RKO (cell line): ENCODE results near the gene HK1.

ENCODE experiments used
- DNase-seq: peaks from one replicate; pipeline ENCODE4 v3.0.0-alpha.2; 2016; ENCODE audit warnings: low spot score

Gene HK1

DNA sequence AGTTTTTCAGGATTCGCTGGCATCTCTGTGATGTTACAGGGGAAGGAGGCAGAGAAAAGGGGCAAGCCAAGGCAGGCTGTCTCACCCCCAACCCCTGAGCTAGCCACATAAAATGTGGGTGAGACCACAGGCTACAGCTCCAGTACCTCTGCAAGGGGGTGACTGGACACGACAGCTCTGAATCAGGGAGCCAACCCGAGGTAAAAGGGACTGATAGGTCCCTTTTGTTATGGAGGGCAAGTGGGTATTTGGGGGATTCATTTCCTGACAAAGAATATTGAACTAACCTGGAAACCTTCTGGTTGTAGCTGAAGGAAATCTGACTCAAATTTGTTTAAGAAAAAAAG lies 71.2 kb downstream of the HK1 start:
- DNase-seq, result no peak

DNA sequence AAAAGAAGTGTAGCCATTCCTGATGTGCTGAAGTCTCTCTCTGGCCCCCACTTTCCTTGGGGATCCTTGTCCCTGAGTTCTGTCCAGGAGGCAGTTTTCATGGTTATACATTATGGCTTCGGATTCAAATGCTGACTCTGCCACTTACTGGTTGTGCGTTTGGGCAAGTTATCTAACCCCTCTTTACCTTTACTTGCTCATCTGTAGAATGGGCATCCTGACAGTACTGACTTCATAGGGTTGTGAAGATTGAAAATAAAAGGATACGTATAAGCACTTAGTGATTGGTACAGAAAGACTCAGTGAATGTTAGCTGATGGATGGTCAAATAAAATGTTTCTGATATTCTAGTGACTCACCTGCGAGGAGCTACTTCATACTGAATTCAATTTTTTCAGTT lies 73.3 kb downstream of the HK1 start:
- no peak for DNase-seq

DNA sequence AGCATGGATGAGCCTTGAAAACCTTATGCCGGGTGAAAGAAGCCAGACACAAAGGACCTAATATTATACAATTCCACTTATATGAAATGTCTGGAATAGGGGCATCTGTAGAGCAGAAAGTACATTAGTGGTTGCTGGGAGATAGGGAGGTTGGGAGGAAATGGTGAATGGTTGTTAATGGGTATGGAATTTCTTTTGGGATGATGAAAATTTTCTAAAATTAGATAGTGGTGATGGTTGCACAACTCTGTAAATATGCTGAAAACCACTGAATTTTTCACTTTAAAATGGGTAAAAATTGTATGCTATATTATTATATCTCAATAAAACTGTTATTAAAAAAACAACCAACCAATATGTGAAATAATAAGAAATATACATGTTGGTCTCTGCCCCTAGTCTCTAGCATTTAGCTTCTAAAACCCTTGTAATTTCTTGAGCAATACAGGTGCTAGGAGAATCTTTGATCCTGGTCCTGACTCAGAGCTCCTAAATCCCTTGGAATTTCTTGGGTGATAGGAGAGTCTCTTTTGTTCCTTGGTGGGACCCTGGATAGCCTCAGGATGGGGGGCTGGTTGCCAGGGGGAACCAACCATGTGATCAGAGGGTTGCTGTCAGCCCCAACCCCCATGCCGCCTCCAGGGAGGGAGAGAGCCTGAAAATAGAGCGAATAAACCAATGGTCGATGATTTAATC lies 74.4 kb downstream of the HK1 start:
- no peak for DNase-seq

DNA sequence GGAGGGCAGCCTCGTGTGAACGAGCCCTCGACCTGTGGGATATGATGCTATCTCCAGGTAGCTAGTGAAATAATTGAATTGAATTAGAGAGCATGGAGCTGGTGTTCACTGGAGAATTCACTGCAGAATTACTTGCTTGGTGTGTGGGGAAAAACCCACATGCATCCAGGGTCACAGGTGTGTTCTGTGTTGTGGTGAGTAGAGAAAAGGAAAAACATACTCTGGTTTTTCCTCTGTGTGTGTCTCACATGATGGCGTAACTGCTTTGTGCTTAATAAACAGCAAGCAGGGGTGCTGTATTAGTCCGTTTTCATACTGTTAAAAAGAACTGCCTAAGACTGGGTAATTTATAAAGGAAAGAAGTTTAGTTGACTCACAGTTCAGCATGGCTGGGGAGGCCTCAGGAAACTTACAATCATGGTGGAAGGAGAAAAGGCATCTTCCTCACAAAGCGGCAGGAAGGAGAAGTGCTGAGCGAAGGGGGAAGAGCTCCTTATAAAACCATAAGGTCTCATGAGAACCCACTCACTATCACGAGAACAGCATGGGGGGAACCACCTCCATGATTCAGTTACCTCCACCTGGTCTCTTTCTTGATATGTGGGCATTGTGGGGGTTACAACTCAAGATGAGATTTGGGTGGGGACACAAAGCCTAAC lies 75.8 kb downstream of the HK1 start:
- no peak for DNase-seq

DNA sequence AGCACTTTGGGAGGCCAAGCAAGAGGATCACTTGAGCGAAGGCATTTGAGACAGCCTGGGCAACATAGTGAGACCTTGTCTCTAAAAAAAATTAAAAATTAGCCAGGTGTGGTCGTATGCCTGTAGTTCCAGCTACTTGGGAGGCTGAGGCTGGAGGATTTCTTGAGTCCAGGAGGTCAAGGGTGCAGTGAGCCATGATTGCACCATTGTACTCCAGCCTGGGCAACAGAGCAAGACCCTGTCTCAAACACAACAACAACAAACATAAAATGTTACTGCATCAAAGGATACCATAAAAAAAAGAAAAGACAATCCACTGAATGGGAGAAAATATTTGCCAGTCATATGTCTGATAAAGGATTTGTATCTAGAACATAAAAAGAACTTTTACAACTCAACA lies 77.9 kb downstream of the HK1 start:
- DNase-seq, result no peak

DNA sequence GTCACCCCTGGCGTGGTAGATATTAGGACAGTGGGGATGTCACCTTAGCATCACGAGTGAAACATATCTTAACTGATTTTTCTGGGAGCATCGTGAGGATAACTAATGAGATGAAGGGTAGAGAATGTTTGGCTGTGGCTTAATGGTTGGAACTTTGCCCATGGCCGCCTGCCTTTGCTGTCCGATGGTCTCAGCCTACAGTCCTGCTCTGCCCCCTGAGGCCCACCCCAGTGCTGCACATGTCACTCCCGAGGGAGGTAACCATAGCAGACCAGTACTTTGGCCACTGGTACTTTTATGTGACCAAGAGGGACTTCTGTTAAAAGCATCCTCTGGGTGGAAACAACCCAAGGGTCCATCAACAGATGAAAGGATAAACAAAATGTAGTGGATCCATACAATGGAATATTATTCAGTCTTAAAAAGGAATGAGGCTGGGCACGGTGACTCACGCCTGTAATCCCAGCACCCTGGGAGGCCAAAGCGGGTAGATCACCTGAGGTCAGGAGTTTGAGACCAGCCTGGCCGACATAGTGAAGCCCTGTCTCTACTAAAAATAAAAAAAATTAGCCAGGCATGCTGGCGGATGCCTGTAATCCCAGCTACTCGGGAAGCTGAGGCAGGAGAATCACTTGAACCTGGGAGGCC lies 80.0 kb downstream of the HK1 start:
- no peak for DNase-seq

DNA sequence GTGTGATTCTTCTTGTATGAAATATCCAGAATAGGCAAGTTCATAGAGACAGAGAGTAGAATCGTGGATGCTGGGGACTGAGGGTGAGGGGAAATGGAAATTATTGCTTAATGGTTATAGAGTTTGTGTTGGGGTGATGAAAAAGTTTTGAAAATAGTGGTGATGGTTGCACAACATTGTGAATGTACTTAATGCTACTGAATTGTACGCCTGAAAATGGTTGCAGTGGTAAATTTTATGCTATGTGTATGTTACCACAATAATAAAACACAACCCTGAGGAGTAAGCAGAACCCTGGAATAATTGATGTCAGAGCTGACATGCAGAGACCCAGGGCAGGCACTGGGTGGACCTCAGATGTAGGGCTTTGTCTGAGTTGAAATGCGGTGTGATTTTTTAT lies 80.9 kb downstream of the HK1 start:
- no peak for DNase-seq

DNA sequence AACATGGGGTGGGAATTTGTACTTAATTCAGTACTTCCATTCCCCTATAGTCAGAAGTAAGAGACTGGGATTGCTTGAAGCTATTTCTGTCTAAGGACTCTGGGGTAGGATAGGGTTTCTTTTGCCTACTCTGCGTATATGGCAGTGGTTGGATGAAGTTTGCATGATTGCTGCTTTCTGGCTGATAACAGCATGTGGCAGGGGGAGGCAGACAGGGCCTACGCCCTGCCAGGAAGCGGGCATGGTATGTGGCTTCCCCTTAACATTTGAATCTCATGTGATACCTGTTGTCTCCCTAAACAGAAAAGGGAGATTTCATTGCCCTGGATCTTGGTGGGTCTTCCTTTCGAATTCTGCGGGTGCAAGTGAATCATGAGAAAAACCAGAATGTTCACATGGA lies 81.3 kb downstream of the HK1 start:
- no peak for DNase-seq

DNA sequence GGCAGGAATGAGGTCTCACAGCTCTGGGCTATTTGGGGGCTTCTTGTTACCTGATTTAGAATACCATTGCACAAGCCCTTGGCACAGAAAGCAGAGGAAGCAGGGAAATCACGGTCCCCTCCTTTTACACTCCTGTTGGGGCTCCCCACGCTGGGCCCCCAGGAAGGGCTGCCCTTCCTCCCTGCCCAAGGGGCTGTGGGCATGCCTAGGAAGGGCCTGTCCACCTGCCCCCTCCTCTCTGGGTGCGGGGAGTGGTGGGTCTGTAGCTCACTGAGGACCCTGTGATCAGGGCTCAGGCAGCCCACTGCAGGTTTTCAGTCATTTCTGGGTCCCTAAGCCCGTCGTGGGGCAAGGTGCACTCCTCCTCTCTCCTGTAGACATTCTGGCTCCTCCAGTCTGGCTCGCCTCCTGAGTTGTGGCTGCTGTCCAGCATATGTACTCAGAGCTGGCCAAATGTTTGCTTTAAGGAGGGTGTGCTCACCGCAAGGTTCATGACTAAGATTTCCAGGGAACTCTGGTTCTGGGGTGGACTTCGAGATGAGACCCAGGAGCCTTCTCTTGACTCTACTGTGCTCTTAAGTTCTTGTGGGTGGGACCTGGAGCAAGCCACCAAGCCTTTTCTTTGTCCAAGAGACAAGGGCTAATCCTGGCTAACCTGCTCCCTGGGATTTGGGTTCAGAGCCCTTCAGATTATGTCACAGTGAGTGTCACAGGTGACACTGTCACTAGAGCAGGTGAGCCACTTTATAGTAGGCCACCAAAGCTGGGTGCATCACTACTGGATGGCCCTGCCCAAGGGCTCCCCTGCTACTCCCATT lies 82.4 kb downstream of the HK1 start:
- no peak for DNase-seq

DNA sequence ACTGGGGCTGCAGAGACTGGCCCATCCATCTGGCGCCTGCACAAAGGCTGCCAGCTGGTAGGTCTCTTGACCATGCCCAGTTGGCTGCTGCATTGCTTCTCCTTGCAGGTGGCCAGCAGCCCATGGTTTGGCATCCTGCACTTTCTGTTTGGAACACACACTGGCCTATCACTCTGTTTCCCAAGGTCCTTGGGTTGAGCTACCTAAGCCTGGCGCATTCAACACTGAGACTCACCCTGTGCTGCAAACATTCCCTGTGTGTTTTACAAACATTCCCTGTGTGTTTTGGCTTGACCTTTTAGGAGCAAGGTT lies 83.0 kb downstream of the HK1 start:
- no peak for DNase-seq

DNA sequence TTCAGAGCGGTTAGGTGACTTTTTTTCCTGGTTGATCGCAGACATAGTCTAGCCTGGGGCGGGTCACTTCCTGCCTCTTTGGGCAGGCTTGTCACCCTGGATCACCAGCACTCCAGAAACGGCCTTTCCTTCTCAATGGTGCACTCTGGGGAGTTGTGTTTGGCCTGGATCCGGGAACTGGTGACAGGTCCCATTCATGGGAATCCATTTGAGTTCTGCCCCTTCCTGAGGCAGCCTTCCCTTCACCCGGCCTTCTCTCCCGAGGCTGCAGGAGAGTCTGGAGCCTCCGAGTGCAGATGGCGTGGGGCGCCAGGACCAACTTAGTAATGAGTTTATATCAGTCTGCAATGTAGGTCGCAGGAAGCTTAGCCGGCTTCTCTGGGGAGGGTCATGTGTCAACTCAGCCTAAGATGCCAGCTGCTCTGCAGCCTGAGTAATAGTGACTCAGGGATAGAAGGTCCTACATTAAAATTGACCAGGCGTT lies 84.2 kb downstream of the HK1 start:
- peak; percentile 40 for DNase-seq

DNA sequence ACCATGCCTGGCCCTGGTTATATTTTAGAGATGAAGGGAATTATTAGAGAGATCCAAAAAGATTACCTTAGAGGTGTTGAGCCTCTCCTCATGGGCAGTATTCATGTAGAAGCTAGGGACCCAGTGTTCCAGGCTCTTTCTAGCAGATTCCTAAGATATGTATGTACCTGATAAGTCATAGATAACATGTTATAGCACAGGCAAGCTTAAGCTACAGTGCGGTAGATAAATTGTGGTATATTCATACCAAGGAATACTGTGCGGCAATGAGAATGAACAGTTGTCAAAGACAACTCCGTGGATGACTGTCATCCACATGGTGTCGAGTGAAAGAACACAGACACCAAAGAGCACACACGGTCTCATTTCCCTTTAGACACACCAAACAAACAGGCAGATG lies 85.4 kb downstream of the HK1 start:
- no peak for DNase-seq

DNA sequence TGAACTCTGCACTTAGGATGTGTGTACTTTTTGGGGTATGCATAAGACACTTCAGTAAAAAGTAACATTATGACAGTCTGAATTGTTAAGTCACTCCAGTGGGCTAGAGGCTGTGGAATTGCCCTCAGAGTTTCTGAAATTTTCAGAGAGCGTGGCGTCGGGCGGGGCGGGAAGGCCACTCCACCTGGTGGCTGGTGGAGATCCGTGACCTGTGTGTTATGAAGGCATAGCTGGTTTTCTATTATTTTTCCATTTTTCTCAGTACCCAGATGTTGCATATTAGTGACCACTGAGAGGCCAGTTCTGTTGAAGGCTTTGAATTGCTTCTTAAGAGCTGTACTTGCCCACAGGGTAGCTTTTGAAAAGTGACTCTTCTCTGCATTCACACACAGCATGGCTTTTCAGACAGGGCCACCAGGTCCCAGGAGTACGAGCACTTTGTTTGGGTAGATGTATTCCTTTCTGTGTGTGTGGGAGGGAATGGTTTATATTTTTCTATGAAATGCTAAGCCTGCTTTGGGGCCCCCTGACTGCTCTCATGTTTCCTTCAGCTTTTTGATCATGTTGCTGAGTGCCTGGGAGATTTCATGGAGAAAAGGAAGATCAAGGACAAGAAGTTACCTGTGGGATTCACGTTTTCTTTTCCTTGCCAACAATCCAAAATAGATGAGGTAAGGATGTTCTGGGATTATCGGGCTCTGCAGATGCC lies 86.1 kb downstream of the HK1 start:
- no peak for DNase-seq

DNA sequence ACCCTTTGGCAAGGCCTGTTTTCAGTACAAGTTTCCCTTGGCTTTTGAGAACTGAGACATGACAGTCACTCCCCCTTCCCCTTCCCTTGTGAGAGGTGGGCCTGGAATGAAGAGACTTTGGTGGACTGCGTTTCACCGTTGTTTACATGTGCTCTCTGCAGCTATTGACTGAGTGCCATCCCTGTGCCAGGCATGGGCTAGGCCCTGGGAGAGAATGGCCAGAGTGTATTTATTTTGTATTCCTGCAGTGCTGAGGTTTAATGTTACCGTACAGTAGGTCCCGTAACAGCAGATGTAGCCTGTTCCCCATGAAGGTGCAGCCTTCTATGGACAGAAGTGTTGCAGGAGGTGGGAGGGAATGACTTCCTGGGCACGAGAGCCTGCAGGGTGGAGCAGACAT lies 88.4 kb downstream of the HK1 start:
- DNase-seq, result no peak

DNA sequence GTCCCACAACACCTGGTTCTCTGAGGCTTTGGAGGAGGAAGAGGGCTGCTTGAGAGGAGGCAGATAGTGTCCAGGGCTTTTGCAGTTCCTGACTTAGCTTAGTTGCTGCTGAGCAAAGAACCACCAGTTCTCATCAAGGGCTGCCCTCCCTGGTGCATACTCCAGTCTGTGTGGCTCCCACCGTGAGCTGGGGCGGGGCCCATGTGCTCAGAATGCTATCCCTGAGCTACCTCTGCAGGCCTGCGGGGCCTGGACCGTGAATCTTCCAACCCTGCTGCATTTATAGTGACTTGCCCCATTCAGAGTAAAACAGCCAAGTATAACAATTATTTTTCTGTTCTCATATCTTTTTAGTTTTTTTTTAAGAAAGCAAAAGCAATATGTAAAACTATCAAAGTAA lies 89.2 kb downstream of the HK1 start:
- DNase-seq, result no peak

DNA sequence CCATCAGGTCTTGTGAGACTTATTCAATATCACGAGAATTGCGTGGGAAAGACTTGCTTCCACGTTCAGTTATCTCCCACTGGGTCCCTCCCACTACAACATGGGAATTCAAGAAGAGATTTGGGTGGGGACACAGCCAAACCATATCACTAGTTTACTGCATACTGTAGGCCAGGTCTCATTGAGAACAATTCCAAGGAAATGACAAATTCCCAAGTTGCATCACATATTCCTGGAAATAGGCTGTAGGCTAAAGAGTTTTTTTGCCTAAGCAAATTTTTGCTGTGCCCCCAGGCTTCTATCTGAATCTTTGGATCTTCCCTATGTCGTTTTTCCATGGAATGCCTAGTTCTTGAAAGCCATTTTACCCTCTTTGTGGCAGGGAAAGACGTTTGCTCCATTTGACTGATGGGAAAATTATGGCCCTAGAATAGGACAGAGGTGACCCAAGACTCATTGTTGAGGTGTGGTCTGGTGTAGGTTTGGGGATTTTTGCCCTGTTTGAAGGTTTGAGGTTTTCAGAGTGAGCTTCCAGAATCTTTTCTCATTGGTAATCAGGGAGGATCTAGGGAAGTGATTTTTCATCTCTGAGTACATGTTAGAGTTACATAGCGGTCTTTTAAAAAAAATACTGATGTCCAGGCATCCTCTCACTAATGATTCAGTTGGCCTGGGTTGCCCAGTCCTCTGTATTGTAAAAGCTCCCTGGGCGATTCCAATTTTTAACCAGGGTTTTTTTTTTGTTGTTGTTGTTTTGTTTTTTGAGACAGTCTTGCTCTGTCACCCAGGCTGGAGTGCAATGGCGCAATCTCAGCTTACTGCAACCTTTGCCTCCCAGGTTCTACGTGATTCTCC lies 94.1 kb downstream of the HK1 start:
- DNase-seq, result no peak

DNA sequence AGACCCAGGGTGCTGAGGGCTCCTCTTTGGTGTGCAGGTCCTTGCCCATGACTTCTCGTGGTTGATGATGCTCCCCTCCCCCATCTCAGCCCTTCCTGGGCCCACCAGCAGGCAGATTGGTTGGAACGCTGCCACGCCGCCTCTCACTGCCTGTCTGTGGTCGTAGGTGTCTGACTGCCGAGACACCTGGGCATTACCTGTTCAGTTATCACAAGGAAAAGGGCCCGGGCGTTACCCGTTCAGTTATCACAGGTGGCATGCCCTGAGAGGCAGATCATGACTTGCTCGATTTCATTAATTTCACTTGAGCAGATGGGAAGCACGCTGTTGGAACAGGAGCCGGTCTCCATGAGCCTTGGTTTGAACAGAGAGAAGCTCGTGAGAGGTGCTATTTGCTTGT lies 95.9 kb downstream of the HK1 start:
- no peak for DNase-seq

DNA sequence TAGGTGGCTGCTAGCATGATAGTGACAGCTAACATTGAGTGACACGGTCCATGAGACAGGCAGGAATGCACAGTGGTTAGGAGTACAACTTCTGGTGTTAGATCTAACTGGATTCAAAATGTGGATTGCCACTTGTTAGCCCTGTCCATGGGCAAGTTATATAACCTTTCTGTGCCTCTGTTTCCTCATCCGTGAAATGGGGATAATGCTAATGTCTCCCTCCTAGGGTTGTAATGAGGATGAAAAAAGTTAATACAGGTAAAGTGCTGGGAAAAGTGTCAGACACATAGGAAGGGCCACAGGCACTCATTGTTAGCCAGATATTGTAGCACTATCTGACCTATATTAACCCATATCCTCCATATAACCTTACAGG lies 96.6 kb downstream of the HK1 start:
- DNase-seq, result no peak

DNA sequence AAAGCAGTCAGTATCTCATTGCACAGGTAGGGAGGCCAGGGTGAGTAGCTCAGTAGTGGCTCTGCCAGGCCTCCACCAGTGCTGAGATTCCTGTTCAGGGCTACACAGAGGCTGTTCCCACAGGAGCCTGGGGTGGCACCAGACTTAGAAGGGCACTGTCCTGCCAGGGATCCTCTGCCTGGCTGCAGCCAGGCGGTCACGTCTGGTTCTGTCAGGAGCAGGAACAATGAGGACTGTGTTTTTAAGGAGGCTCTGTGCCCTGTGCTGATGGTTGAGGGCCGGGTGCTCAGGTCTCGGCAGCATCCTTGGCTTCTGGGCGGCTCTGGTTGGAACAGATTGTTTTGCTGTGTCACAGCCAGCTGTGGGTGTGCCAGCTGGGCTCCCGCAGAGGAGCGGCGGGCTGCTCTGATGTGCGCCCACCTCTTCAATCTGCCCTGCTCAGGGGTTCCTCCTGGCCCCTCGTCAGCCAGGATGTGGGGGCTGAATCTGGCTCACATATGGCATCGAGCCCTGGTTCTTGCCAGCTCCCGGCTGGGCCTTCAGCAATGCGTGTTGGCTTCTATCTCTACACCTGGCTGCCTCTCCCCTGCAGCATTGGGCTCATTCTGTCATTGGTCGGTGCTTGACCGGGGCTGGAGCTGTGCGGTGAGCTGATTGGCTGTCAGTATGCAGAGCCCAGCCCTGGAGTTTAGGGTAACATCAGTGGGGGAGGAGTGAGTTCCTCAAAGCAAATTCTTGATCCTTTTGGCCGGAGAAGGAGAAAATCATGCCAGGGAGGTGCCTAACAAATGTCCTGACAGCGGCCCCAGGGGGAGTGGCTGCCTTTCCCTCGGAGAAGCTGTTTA lies 97.2 kb downstream of the HK1 start:
- no peak for DNase-seq

DNA sequence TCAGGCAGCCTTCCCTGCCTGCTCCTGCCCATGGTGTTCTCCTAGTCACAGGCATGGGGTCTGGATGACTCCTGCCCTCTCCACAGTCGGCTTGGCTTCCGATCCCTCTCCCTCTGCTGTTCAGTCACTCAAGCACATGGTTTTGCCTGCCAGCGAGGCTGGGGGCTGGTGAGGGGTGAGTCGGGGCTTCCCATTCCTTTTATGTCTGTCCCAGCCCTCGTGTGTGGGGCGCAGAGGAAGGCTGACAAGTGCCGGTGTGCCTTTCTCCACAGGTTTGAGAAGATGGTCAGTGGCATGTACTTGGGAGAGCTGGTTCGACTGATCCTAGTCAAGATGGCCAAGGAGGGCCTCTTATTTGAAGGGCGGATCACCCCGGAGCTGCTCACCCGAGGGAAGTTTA lies 98.4 kb downstream of the HK1 start:
- DNase-seq, result no peak
